ENCODE results near the gene ACSBG1.

The ACSBG1 gene

GRCh38 chr15:78204351-78205309, 29.7 kb downstream of the ACSBG1 start:
- DNase-seq (ENCODE audit: low read depth in 1 of 2, low spot score in 1 of 2): no peak

GRCh38 chr15:78203346-78204225, 30.8 kb downstream of the ACSBG1 start:
- DNase-seq (ENCODE audit: low read depth in 1 of 2, low spot score in 1 of 2): no peak

GRCh38 chr15:78201281-78202190, 32.8 kb downstream of the ACSBG1 start:
- DNase-seq (ENCODE audit: low read depth in 1 of 2, low spot score in 1 of 2): no peak

- no peak for DNase-seq (ENCODE audit: low read depth in 1 of 2, low spot score in 1 of 2)
Measured at GRCh38 chr15:78200276-78200930, 34.0 kb downstream of the ACSBG1 start.

GRCh38 chr15:78197632-78198031, 36.7 kb downstream of the ACSBG1 start:
- no peak for DNase-seq (ENCODE audit: low read depth in 1 of 2, low spot score in 1 of 2)

GRCh38 chr15:78195735-78196201, 38.6 kb downstream of the ACSBG1 start:
- DNase-seq (ENCODE audit: low read depth in 1 of 2, low spot score in 1 of 2): peak in 1 of 2 donors; percentile 13

GRCh38 chr15:78194568-78194925, 39.8 kb downstream of the ACSBG1 start:
- no peak for DNase-seq (ENCODE audit: low read depth in 1 of 2, low spot score in 1 of 2)

GRCh38 chr15:78193731-78194567, 40.4 kb downstream of the ACSBG1 start:
- no peak for DNase-seq (ENCODE audit: low read depth in 1 of 2, low spot score in 1 of 2)

GRCh38 chr15:78192826-78193594, 41.4 kb downstream of the ACSBG1 start:
- DNase-seq (ENCODE audit: low read depth in 1 of 2, low spot score in 1 of 2): no peak

- DNase-seq (ENCODE audit: low read depth in 1 of 2, low spot score in 1 of 2): no peak
Measured at GRCh38 chr15:78182821-78183220, 51.5 kb downstream of the ACSBG1 start.

- DNase-seq (ENCODE audit: low read depth in 1 of 2, low spot score in 1 of 2): no peak
Measured at GRCh38 chr15:78182336-78182700, 52.0 kb downstream of the ACSBG1 start.

GRCh38 chr15:78179906-78180305, 54.5 kb downstream of the ACSBG1 start:
- DNase-seq (ENCODE audit: low read depth in 1 of 2, low spot score in 1 of 2): no peak

GRCh38 chr15:78179286-78179840, 55.0 kb downstream of the ACSBG1 start:
- DNase-seq (ENCODE audit: low read depth in 1 of 2, low spot score in 1 of 2): no peak

- no peak for DNase-seq (ENCODE audit: low read depth in 1 of 2, low spot score in 1 of 2)
Measured at GRCh38 chr15:78178064-78178463, 56.3 kb downstream of the ACSBG1 start.

GRCh38 chr15:78177447-78177873, 56.9 kb downstream of the ACSBG1 start:
- no peak for DNase-seq (ENCODE audit: low read depth in 1 of 2, low spot score in 1 of 2)

- DNase-seq (ENCODE audit: low read depth in 1 of 2, low spot score in 1 of 2): no peak
Measured at GRCh38 chr15:78175330-78175729, 59.0 kb downstream of the ACSBG1 start.

- no peak for DNase-seq (ENCODE audit: low read depth in 1 of 2, low spot score in 1 of 2)
Measured at GRCh38 chr15:78174401-78174800, 60.0 kb downstream of the ACSBG1 start.

- DNase-seq (ENCODE audit: low read depth in 1 of 2, low spot score in 1 of 2): no peak
Measured at GRCh38 chr15:78171864-78172472, 62.4 kb downstream of the ACSBG1 start.

All from activated CD4-positive, alpha-beta T cell treated with anti-CD3 and anti-CD28 coated beads, Interleukin-2, amount 50 U/mL, for 24 hours (primary cell).